ENCODE results near the gene PAN2.
"Not testable (repeated sequence)": the region's sequence is repeated elsewhere in the genome, so short reads cannot be mapped to it uniquely, and the experiment has no call there.

The PAN2 gene

GRCh38 chr12:56333679-56334489, at the start of gene PAN2:
TSS of gene PAN2 (minus strand) at chr12:56334000. CDS start at chr12:56333094, 906 bp downstream.
- DNase-seq (ENCODE audit: low spot score), result peak; percentile 98

GRCh38 chr12:56382611-56383010, 48.8 kb upstream of the PAN2 start:
- DNase-seq (ENCODE audit: low spot score), result no peak

- DNase-seq (ENCODE audit: low spot score), result no peak
Measured at GRCh38 chr12:56377989-56378316, 44.2 kb upstream of the PAN2 start.

- no peak for DNase-seq (ENCODE audit: low spot score)
Measured at GRCh38 chr12:56377310-56377988, 43.6 kb upstream of the PAN2 start.

GRCh38 chr12:56375598-56376434, 42.0 kb upstream of the PAN2 start:
- DNase-seq (ENCODE audit: low spot score), result no peak

- DNase-seq (ENCODE audit: low spot score), result no peak
Measured at GRCh38 chr12:56374726-56375597, 41.2 kb upstream of the PAN2 start.

- DNase-seq (ENCODE audit: low spot score), result no peak
Measured at GRCh38 chr12:56373515-56373914, 39.7 kb upstream of the PAN2 start.

- DNase-seq (ENCODE audit: low spot score), result no peak
Measured at GRCh38 chr12:56366948-56367347, 33.1 kb upstream of the PAN2 start.

GRCh38 chr12:56362130-56363059, 28.6 kb upstream of the PAN2 start, which contains the start of gene APOF:
TSS of gene APOF (minus strand) at chr12:56362857. CDS start at chr12:56362745, 112 bp downstream.
- DNase-seq (ENCODE audit: low spot score), result no peak

- no peak for DNase-seq (ENCODE audit: low spot score)
Measured at GRCh38 chr12:56361487-56362129, 27.8 kb upstream of the PAN2 start.

GRCh38 chr12:56359851-56360767, 26.3 kb upstream of the PAN2 start, which contains the start of gene STAT2:
TSS of gene STAT2 (minus strand) at chr12:56360107. CDS start at chr12:56356571, 3,536 bp downstream.
- peak; percentile 97 for DNase-seq (ENCODE audit: low spot score)

GRCh38 chr12:56358836-56359532, 25.2 kb upstream of the PAN2 start:
- DNase-seq (ENCODE audit: low spot score), result no peak

GRCh38 chr12:56351325-56351724, 17.5 kb upstream of the PAN2 start:
- DNase-seq (ENCODE audit: low spot score), result no peak

GRCh38 chr12:56350662-56351061, 16.9 kb upstream of the PAN2 start:
- no peak for DNase-seq (ENCODE audit: low spot score)

- no peak for DNase-seq (ENCODE audit: low spot score)
Measured at GRCh38 chr12:56348776-56349175, 15.0 kb upstream of the PAN2 start.

- not testable (repeated sequence) for DNase-seq (ENCODE audit: low spot score)
Measured at GRCh38 chr12:56347255-56347654, 13.5 kb upstream of the PAN2 start.

- DNase-seq (ENCODE audit: low spot score), result no peak
Measured at GRCh38 chr12:56346675-56347074, 12.9 kb upstream of the PAN2 start.

- DNase-seq (ENCODE audit: low spot score), result not testable (repeated sequence)
Measured at GRCh38 chr12:56342290-56342689, 8.5 kb upstream of the PAN2 start.

Measured in D341Med (cell line).